ENCODE measurements around the gene HSPA4. TPM values are rescaled to one million over a fixed set of nuclear protein-coding genes. Genes with fewer than 3 reads are reported as not detected.

The HSPA4 gene
- total and polyA plus RNA-seq, 2 donors (not counting 1 experiment from before 2014, with no cell fraction given) = 18.1 to 95.0 TPM

GRCh38 chr5:133122711-133123110 is 70.9 kb downstream of the HSPA4 start:
- no peaks in the 10 kb centered on the region for H3K4me1 ChIP-seq (ENCODE audit: control insufficient read depth in 2 of 2, insufficient read depth in 2 of 2, low read length in 2 of 2)
- intact Hi-C loops (cut with micrococcal nuclease) = no loop called here
- H3K36me3 ChIP-seq (replicated peaks in 1 of 2; ENCODE audit: control extremely low read depth in 1 of 2, control insufficient read depth in 1 of 2, extremely low read depth in 1 of 2, insufficient read depth in 2 of 2, low read length in 1 of 2) = no peaks in the 10 kb centered on the region
- Mint-ChIP-seq H3K27ac (no peak overlapping the region), H3K27me3 (peaks cover 7% of the 10 kb centered on the region), H3K9me3 (ENCODE audit: insufficient read depth) (no peaks in the 10 kb centered on the region), H3K4me3 (no peak overlapping the region), H3K4me1 (no peaks in the 10 kb centered on the region)
- TF ChIP-seq, protein P1, sequence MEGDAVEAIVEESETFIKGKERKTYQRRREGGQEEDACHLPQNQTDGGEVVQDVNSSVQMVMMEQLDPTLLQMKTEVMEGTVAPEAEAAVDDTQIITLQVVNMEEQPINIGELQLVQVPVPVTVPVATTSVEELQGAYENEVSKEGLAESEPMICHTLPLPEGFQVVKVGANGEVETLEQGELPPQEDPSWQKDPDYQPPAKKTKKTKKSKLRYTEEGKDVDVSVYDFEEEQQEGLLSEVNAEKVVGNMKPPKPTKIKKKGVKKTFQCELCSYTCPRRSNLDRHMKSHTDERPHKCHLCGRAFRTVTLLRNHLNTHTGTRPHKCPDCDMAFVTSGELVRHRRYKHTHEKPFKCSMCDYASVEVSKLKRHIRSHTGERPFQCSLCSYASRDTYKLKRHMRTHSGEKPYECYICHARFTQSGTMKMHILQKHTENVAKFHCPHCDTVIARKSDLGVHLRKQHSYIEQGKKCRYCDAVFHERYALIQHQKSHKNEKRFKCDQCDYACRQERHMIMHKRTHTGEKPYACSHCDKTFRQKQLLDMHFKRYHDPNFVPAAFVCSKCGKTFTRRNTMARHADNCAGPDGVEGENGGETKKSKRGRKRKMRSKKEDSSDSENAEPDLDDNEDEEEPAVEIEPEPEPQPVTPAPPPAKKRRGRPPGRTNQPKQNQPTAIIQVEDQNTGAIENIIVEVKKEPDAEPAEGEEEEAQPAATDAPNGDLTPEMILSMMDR (IDR thresholded peaks at IDR 0.05) = no peak
- TF ChIP-seq EZH2 (IDR thresholded peaks at IDR 0.05; ENCODE audit: borderline replicate concordance, insufficient read depth, low read depth, low read length, poor library complexity, severe bottlenecking) = no peak
- POLR2A ChIA-PET = no interaction called here
- H3K4me2 ChIP-seq (replicated peaks; ENCODE audit: low read depth, low read length, poor library complexity, severe bottlenecking) = no peak overlapping the region
- no peak overlapping the region for H2AFZ ChIP-seq (ENCODE audit: insufficient read depth, low read depth, low read length, poor library complexity, severe bottlenecking)
- no peak for DNase-seq
- no peak overlapping the region for H3K4me3 ChIP-seq (ENCODE audit: control extremely low read depth in 1 of 5, extremely low read depth in 1 of 5, insufficient read depth in 1 of 5, low read depth in 2 of 5, low read length in 4 of 5)
- H3K27ac ChIP-seq (ENCODE audit: low read length in 2 of 2) = no peak overlapping the region
- ATAC-seq (ENCODE audit: low read depth) = no peak
- CTCF ChIA-PET = interaction anchor here (1.6 kb wide), 1 partner anchor 11 kb away, joined by 3 read pairs; no protein-coding TSS in a partner anchor
- no peaks in the 10 kb centered on the region for H3K79me2 ChIP-seq (ENCODE audit: control insufficient read depth, insufficient read depth, low read length)
- no peaks in the 10 kb centered on the region for H4K20me1 ChIP-seq (ENCODE audit: control insufficient read depth, insufficient read depth, low read length, poor library complexity, severe bottlenecking)
- H3K9me3 ChIP-seq (ENCODE audit: control extremely low read depth in 1 of 3, control insufficient read depth in 2 of 3, insufficient read depth in 1 of 3, low read length in 2 of 3) = no peaks in the 10 kb centered on the region
- no peak overlapping the region for H3K9ac ChIP-seq (ENCODE audit: low read length)
- H3K27me3 ChIP-seq (replicated peaks in 1 of 4; ENCODE audit: control extremely low read depth in 1 of 4, control insufficient read depth in 3 of 4, insufficient read depth in 4 of 4, low read length in 3 of 4) = no peaks in the 10 kb centered on the region
- 100% methylated on average over 3 of the region's 4 CpGs for WGBS (ENCODE audit: insufficient coverage)

GRCh38 chr5:133123297-133123696 is 71.5 kb downstream of the HSPA4 start:
- POLR2A ChIA-PET = no interaction called here
- no peak overlapping the region for H2AFZ ChIP-seq (ENCODE audit: insufficient read depth, low read depth, low read length, poor library complexity, severe bottlenecking)
- no peak overlapping the region for H3K4me3 ChIP-seq (ENCODE audit: control extremely low read depth in 1 of 5, extremely low read depth in 1 of 5, insufficient read depth in 1 of 5, low read depth in 2 of 5, low read length in 4 of 5)
- no peaks in the 10 kb centered on the region for H3K79me2 ChIP-seq (ENCODE audit: control insufficient read depth, insufficient read depth, low read length)
- H3K4me3 Mint-ChIP-seq = no peak overlapping the region
- no peaks in the 10 kb centered on the region for H3K36me3 ChIP-seq (replicated peaks in 1 of 2; ENCODE audit: control extremely low read depth in 1 of 2, control insufficient read depth in 1 of 2, extremely low read depth in 1 of 2, insufficient read depth in 2 of 2, low read length in 1 of 2)
- no peak overlapping the region for H3K4me2 ChIP-seq (replicated peaks; ENCODE audit: low read depth, low read length, poor library complexity, severe bottlenecking)
- H3K4me1 Mint-ChIP-seq = no peaks in the 10 kb centered on the region
- H3K27ac Mint-ChIP-seq = no peak overlapping the region
- H4K20me1 ChIP-seq (ENCODE audit: control insufficient read depth, insufficient read depth, low read length, poor library complexity, severe bottlenecking) = no peaks in the 10 kb centered on the region
- DNase-seq (no peak), ATAC-seq (ENCODE audit: low read depth) (no peak)
- no peaks in the 10 kb centered on the region for H3K9me3 ChIP-seq (ENCODE audit: control extremely low read depth in 1 of 3, control insufficient read depth in 2 of 3, insufficient read depth in 1 of 3, low read length in 2 of 3)
- H3K9me3 Mint-ChIP-seq (ENCODE audit: insufficient read depth) = no peaks in the 10 kb centered on the region
- no peak for TF ChIP-seq EZH2 (IDR thresholded peaks at IDR 0.05; ENCODE audit: borderline replicate concordance, insufficient read depth, low read depth, low read length, poor library complexity, severe bottlenecking)
- TF ChIP-seq, protein P1 (IDR thresholded peaks at IDR 0.05) = no peak
- H3K4me1 ChIP-seq (ENCODE audit: control insufficient read depth in 2 of 2, insufficient read depth in 2 of 2, low read length in 2 of 2) = no peaks in the 10 kb centered on the region
- H3K9ac ChIP-seq (ENCODE audit: low read length) = no peak overlapping the region
- H3K27ac ChIP-seq (ENCODE audit: low read length in 2 of 2) = no peak overlapping the region
- H3K27me3 Mint-ChIP-seq = peaks cover 7% of the 10 kb centered on the region
- WGBS (ENCODE audit: insufficient coverage) = 74% methylated on average over 2 of the region's 2 CpGs
- intact Hi-C loops (cut with micrococcal nuclease) = no loop called here
- CTCF ChIA-PET = interaction anchor here (1.6 kb wide), 1 partner anchor 12 kb away, joined by 3 read pairs; no protein-coding TSS in a partner anchor
- no peaks in the 10 kb centered on the region for H3K27me3 ChIP-seq (replicated peaks in 1 of 4; ENCODE audit: control extremely low read depth in 1 of 4, control insufficient read depth in 3 of 4, insufficient read depth in 4 of 4, low read length in 3 of 4)

All from B cell (primary cell).